ENCODE data around the gene SERPINF2.
"Not testable (repeated sequence)": the region's sequence is repeated elsewhere in the genome, so short reads cannot be mapped to it uniquely, and the experiment has no call there.

The SERPINF2 gene

DNA sequence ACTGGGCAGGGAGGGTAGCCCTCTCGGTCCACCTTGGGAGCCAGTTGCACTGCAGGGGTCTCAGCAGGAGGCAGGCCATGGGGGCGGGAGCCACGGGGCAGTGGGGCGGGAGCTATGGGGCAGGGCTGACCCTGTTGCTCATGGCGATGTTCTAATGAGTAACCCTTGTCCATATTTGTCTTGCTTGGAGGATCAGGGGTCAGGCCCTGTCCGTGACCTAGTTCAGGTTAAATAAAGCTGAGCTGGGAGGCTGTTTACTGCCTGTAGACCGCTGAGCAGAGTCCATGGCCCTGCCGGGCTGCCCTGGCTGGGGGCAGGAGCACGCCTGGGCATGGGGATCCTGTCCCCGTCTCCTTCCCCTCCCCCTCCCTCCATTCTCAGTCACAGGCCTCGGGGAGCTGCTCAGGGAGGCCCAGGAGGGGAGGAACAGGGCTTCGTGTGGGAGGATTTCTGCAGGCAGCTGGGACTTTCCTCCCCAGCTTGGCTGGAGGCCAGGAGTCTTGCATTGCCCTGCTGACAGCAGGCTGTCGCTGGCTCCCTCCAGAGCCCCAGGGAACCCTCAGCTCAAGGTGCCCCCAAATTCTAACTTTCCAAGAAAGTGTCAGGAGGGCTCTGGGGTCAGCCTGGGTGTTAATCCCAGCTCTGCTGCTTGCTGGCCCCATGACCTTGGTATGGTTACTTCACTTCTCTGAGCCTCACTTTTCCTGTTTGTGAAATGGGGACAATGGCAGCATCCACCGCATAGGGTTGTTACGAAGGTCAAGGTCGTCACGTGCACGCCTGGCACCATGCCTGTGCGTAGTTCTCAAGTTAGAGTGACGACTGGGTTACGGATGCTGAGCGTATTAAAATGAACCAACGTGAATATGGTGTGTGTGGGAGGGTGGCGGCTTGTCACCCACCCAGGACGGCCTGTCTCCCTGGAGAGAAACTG is 6.1 kb upstream of the SERPINF2 start:
- Mint-ChIP-seq H3K27ac (peak overlapping the region; percentile 82), H3K9me3 (no peaks in the 10 kb centered on the region), H3K4me3 (no peak overlapping the region)

DNA sequence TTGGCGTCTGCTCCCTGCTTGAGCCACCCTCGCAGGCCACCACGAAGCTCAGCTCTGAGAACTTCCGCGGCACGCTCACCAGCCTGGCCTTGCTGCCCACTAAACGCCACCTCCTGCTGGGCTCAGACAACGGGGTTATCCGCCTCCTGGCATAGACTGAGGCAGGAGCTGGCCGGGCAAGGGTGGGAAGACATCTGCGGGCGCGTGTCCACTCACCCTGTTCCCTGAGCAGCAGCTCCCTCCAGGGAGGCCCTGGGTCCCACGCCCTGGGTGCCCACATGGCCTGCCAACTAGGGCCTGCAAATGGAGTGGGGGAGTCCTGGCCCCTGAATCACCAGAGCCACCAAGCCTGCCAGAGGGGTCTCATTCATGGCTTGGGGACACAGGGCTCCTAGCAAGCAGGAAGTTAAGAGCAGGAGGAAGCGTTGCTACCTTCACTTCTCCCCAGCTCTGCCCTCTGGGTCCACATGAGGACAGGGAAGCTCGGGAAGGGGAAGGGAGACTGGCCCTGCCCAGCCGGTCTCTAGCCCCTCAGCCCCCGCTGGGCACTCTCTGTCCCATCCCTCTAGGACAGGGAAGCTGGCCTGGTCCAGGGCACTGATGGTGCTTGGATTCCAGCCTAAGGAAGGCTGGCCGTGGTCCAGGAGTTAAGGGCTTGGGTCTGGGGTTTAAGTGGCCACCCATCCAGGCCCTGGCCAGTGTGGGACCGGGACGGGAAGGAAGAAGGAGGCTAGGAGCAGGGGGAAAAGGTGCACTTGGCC is 5.0 kb upstream of the SERPINF2 start:
- H3K36me3 Mint-ChIP-seq (ENCODE audit: low read depth), result peaks cover 35% of the 10 kb centered on the region
- H3K4me3 Mint-ChIP-seq, result no peak overlapping the region
- DNase-seq, result no peak
- H3K4me1 Mint-ChIP-seq (ENCODE audit: low read depth), result peaks cover 12% of the 10 kb centered on the region
- H3K9me3 Mint-ChIP-seq, result no peaks in the 10 kb centered on the region
- peak overlapping the region; percentile 55 for H3K27ac Mint-ChIP-seq
- no peaks in the 10 kb centered on the region for H3K27me3 Mint-ChIP-seq

More for the DNA sequence above, 6.1 kb upstream of the SERPINF2 start:
- Mint-ChIP-seq H3K36me3 (ENCODE audit: low read depth) (peaks cover 37% of the 10 kb centered on the region), H3K27me3 (no peaks in the 10 kb centered on the region), H3K4me1 (ENCODE audit: low read depth) (peaks cover 12% of the 10 kb centered on the region)
- DNase-seq, result peak; percentile 62

DNA sequence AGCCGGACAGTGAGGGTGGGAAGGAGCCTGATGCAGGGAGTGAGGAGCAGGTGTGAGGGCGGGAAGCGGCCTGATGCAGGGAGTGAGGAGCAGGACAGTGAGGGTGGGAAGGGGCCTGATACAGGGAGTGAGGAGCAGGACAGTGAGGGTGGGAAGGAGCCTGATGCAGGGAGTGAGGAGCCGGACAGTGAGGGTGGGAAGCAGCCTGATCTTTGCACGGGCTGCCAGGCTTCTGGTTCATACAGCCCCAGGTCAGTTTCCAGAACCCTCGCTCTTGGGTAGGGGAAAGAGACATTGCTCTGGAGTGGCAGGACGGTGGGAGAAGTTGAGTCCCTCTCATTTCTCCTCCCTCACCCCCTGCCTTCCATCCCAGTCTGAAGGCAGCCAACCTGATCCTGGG is 772 bp upstream of the SERPINF2 start:
- H3K4me3 Mint-ChIP-seq; DNase-seq; H3K9me3 Mint-ChIP-seq; H3K4me1 Mint-ChIP-seq (ENCODE audit: low read depth); H3K27me3 Mint-ChIP-seq; H3K36me3 Mint-ChIP-seq (ENCODE audit: low read depth); H3K27ac Mint-ChIP-seq: not testable (repeated sequence)

DNA sequence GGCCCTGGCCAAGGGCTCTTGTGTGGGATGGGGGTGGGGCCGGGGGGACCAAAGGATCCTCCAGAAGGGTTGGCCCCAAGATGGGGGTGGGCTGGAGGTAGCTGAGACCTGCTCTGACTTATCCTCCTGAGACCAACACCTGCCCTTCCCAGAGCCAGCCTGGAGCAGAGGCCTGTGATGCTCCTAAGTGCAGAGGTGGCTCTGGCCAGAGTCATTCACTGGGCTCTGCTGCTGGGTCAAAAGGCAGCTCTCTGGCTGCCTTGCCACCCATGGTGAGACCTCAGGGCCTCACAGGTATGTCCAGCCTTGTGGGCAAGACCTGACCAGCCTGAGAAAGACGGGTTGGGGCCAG is 393 bp downstream of the SERPINF2 start:
- no peaks in the 10 kb centered on the region for H3K9me3 Mint-ChIP-seq
- no peak overlapping the region for H3K27ac Mint-ChIP-seq
- H3K4me1 Mint-ChIP-seq (ENCODE audit: low read depth), result no peaks in the 10 kb centered on the region
- H3K36me3 Mint-ChIP-seq (ENCODE audit: low read depth), result no peaks in the 10 kb centered on the region
- no peak for DNase-seq
- no peaks in the 10 kb centered on the region for H3K27me3 Mint-ChIP-seq
- H3K4me3 Mint-ChIP-seq, result no peak overlapping the region

DNA sequence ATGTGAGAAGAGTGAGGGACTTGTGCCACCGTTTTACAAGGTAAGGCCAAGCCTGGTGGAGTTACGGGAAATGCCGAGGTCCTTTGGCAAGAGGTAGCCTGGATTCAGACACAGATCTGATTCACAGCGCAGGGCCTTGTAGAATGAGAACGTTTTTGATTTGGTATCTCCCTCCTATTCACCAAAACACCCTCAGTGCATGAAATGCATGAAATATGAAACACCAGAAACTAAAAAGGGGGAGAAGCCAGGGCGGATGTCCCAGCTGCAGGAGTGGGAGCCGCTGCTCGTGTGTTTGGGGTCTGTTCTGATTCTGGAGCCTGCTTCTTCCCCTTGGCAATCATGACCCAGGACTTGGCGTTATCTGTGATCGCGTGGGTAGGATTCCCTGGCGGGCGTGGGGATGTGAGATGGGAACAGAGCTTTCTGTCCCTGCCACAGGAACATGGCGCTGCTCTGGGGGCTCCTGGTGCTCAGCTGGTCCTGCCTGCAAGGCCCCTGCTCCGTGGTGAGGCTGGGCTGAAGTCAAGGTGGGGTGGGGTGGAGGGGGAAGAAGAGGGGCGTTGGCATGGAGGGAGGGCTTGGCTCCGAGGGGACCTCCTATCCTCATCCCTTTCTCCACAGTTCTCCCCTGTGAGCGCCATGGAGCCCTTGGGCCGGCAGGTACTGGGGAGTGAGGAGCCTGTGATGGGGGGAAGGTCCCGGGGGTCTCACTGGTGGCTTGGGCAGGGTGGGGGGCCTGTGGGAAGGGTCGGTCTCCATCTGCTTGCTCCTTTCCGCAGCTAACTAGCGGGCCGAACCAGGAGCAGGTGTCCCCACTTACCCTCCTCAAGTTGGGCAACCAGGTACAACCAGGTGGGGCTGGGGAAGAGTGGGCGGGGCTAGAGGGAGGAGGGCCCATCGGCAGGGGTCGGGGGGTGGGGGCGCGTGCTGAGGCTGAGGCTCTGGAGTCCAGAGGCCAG is 2.2 kb downstream of the SERPINF2 start:
- DNase-seq, result no peak
- Mint-ChIP-seq H3K4me3 (no peak overlapping the region), H3K9me3 (no peaks in the 10 kb centered on the region), H3K36me3 (ENCODE audit: low read depth) (no peaks in the 10 kb centered on the region), H3K27ac (no peak overlapping the region), H3K27me3 (no peaks in the 10 kb centered on the region), H3K4me1 (ENCODE audit: low read depth) (no peaks in the 10 kb centered on the region)

DNA sequence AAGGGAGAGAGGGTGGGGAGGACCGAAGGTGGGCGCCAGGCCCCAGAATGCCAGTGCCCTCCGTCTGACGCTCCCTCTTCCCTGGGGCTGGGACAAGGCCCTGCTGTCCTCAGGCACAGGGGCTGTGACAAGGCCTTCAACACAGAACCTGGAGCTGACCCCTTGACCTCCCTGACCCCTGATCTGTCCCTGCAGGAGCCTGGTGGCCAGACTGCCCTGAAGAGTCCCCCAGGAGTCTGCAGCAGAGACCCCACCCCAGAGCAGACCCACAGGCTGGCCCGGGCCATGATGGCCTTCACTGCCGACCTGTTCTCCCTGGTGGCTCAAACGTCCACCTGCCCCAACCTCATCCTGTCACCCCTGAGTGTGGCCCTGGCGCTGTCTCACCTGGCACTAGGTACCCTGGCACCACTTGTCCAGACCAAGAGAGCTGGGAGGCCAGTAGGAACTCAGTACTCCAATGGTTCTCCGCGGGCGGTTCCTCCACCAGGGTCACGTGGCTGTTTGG is 2.9 kb downstream of the SERPINF2 start:
- Mint-ChIP-seq H3K4me3 (no peak overlapping the region), H3K9me3 (no peaks in the 10 kb centered on the region), H3K36me3 (ENCODE audit: low read depth) (no peaks in the 10 kb centered on the region), H3K27ac (no peak overlapping the region), H3K27me3 (no peaks in the 10 kb centered on the region), H3K4me1 (ENCODE audit: low read depth) (no peaks in the 10 kb centered on the region)
- no peak for DNase-seq

DNA sequence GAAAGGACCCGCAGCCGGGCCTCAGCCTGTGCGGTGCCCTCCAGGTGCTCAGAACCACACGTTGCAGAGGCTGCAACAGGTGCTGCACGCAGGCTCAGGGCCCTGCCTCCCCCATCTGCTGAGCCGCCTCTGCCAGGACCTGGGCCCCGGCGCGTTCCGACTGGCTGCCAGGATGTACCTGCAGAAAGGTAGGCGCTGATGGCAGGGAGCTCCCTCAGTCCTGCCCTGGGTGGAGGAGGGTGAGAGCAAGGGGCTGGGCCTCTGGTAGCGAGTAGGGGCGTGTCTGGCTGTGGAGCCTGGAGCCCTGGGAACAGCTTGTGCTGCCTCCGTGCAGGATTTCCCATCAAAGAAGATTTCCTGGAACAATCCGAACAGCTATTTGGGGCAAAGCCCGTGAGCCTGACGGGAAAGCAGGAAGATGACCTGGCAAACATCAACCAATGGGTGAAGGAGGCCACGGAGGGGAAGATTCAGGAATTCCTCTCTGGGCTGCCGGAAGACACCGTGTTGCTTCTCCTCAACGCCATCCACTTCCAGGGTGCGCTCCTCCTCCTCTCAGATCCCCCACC is 4.4 kb downstream of the SERPINF2 start:
- Mint-ChIP-seq H3K9me3 (no peaks in the 10 kb centered on the region), H3K4me1 (ENCODE audit: low read depth) (no peaks in the 10 kb centered on the region), H3K36me3 (ENCODE audit: low read depth) (no peaks in the 10 kb centered on the region), H3K4me3 (no peak overlapping the region), H3K27ac (no peak overlapping the region), H3K27me3 (no peaks in the 10 kb centered on the region)
- DNase-seq, result no peak

DNA sequence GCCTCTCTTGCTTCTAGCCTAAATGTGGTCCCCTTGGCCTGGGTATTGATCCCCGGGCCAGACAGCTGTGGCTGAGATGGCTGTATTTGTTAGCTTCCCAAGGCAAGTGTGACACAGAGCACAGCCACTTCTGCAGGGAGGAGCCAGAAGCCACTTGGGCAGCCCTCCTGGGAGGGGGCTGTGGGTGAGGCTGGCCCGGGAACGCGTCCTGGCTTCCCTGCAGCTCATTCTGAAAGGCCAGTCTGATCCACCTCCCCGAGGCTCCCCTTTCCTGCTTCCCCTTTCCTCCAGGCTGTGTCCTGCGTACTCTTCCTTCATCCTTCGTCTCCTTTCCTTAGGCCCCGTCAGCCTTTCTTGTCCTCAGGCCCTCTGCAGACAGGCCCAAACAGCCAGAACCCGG is 8.0 kb downstream of the SERPINF2 start:
- Mint-ChIP-seq H3K36me3 (ENCODE audit: low read depth) (no peaks in the 10 kb centered on the region), H3K4me3 (no peak overlapping the region), H3K27me3 (no peaks in the 10 kb centered on the region), H3K4me1 (ENCODE audit: low read depth) (no peaks in the 10 kb centered on the region), H3K9me3 (no peaks in the 10 kb centered on the region), H3K27ac (no peak overlapping the region)
- no peak for DNase-seq

DNA sequence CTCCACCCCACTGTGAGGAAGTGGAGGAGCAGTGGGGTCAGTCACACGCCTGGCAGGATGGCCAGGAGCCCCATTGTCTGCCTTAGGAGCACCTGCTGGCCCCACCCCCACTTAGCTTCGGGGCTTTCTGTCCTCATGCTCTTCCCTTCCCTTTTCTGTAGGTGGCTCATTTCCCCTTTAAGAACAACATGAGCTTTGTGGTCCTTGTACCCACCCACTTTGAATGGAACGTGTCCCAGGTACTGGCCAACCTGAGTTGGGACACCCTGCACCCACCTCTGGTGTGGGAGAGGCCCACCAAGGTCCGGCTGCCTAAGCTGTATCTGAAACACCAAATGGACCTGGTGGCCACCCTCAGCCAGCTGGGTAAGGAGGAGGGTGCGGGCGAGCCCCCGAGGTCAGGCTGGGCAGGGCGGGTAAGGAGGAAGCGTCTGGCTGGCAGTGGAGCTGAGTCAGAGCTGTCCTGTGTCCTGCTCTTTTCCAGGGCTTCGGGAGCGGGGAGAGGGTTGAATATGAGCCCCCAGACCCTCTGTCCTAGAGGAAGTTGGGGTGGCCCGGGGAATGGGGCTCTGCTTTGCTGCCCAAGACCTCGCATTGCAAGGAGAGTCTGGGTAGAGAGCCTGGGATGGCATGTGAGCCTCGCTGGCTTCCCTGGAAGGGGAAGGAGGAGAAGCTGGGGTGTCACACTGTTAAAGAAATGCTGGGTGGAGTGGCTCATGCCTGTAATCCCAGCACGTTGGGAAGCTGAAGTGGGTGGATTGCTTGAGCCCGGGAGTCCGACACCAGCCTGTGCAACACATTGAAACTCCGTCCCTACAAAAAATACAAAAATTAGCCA is 10.0 kb downstream of the SERPINF2 start:
- H3K27me3 Mint-ChIP-seq, result no peaks in the 10 kb centered on the region
- no peaks in the 10 kb centered on the region for H3K36me3 Mint-ChIP-seq (ENCODE audit: low read depth)
- no peak overlapping the region for H3K4me3 Mint-ChIP-seq
- no peaks in the 10 kb centered on the region for H3K9me3 Mint-ChIP-seq
- DNase-seq, result no peak
- H3K27ac Mint-ChIP-seq, result no peak overlapping the region
- no peaks in the 10 kb centered on the region for H3K4me1 Mint-ChIP-seq (ENCODE audit: low read depth)

DNA sequence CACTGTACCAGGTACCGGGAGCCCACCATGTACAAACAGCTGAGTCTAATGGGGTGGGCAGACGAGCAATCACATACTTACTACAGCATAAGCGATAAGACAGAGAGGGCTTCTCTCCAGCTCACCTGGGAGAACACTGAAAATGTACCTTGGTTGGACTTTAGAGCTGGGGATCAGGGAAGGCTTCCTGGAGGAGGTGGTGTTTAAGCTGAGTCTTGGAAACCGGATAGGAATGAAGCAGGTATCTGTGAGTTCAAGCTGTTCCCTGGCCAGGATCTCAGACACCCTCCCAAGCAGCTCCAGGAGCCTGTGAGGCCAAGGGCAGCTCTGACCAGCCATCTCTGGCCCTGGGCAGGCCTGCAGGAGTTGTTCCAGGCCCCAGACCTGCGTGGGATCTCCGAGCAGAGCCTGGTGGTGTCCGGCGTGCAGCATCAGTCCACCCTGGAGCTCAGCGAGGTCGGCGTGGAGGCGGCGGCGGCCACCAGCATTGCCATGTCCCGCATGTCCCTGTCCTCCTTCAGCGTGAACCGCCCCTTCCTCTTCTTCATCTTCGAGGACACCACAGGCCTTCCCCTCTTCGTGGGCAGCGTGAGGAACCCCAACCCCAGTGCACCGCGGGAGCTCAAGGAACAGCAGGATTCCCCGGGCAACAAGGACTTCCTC is 11.2 kb downstream of the SERPINF2 start:
- no peak for DNase-seq
- no peaks in the 10 kb centered on the region for H3K36me3 Mint-ChIP-seq (ENCODE audit: low read depth)
- no peak overlapping the region for H3K4me3 Mint-ChIP-seq
- H3K27ac Mint-ChIP-seq, result no peak overlapping the region
- no peaks in the 10 kb centered on the region for H3K4me1 Mint-ChIP-seq (ENCODE audit: low read depth)
- H3K27me3 Mint-ChIP-seq, result no peaks in the 10 kb centered on the region
- no peaks in the 10 kb centered on the region for H3K9me3 Mint-ChIP-seq

DNA sequence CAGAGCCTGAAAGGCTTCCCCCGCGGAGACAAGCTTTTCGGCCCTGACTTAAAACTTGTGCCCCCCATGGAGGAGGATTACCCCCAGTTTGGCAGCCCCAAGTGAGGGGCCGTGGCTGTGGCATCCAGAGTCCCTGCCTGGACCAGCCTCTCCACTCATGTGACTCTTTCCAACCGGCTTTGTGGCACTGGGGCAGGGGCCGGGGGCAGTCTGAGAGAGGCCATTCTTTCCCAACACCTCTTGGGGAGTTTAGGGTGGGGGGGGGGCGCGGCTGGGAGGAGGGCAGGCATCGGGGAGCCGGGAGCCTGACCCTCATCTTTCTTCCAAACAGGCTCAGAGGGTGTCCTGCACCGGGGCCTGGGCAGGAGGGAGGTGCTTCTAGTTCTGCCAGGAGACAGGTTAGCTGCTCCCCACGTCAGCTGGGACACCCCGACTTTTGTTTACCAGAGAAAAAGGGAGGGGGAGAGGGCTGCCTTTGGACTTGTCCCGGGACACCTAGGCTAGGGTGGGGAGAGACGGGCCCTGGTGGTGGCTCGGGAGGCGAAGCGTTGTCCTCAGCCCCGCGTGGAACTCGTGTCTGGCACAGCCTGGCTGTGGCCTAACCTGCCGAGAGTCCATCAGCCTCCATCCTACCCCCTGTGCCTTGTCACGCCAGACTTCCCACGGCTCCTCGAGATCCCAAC is 11.9 kb downstream of the SERPINF2 start:
- no peak overlapping the region for H3K27ac Mint-ChIP-seq
- no peaks in the 10 kb centered on the region for H3K36me3 Mint-ChIP-seq (ENCODE audit: low read depth)
- no peaks in the 10 kb centered on the region for H3K4me1 Mint-ChIP-seq (ENCODE audit: low read depth)
- no peaks in the 10 kb centered on the region for H3K27me3 Mint-ChIP-seq
- H3K9me3 Mint-ChIP-seq, result no peaks in the 10 kb centered on the region
- no peak overlapping the region for H3K4me3 Mint-ChIP-seq
- DNase-seq, result no peak

DNA sequence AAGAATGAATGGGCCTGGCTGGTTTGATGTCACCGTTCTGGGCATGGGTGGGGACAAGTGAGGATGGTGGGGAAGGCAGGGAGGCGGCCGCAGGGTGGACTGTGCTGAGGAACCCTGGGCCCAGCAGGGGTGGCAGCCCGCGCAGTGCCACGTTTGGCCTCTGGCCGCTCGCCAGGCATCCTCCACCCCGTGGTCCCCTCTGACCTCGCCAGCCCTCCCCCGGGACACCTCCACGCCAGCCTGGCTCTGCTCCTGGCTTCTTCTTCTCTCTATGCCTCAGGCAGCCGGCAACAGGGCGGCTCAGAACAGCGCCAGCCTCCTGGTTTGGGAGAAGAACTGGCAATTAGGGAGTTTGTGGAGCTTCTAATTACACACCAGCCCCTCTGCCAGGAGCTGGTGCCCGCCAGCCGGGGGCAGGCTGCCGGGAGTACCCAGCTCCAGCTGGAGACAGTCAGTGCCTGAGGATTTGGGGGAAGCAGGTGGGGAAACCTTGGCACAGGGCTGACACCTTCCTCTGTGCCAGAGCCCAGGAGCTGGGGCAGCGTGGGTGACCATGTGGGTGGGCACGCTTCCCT is 12.7 kb downstream of the SERPINF2 start:
- Mint-ChIP-seq H3K4me3 (no peak overlapping the region), H3K27me3 (no peaks in the 10 kb centered on the region), H3K36me3 (ENCODE audit: low read depth) (no peaks in the 10 kb centered on the region), H3K9me3 (no peaks in the 10 kb centered on the region), H3K27ac (no peak overlapping the region), H3K4me1 (ENCODE audit: low read depth) (no peaks in the 10 kb centered on the region)
- no peak for DNase-seq
